Stimulated activated CD8-positive, alpha-beta memory T cell treated with anti-CD3 and anti-CD28 coated beads, Interleukin-4, amount 100 ng/mL, for 4 hours (primary cell): ENCODE measurements around the gene PRKRIP1.
"Not testable (repeated sequence)": the region's sequence is repeated elsewhere in the genome, so short reads cannot be mapped to it uniquely, and the experiment has no call there.

Experiments
- DNase-seq, 2 donors: peaks; one replicate each; pipeline ENCODE4 v3.0.0-alpha.2; 2020; ENCODE audit warnings: low read depth in 2 of 2, low spot score in 1 of 2

PRKRIP1 gene

GRCh38 chr7:102455596-102455995, 59.4 kb downstream of the PRKRIP1 start:
- no peak for DNase-seq

DNA sequence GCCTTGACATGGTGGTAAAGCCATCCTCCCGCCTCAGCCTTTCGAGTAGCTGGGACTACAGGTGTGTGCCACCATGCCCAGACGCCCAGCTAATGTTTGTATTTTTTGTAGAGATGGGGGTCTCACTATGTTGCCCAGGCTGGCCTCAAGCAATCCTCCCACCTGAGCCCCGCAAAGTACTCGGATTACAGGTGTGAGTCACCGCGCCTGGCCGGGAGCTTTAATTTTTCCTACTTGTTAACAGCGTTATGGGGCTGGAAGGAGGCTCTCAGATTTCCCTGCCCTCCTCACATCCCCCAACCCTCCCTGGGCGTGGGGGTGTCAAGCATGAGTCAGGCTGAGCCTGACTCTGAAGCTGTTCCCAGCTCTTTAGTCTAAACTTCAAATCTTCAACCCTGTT, 60.2 kb downstream of the PRKRIP1 start:
- no peak for DNase-seq

GRCh38 chr7:102457352-102457924, 61.3 kb downstream of the PRKRIP1 start:
- no peak for DNase-seq

- DNase-seq, result no peak
These were observed 63.2 kb downstream of the PRKRIP1 start for GRCh38 chr7:102459221-102459844.

DNA sequence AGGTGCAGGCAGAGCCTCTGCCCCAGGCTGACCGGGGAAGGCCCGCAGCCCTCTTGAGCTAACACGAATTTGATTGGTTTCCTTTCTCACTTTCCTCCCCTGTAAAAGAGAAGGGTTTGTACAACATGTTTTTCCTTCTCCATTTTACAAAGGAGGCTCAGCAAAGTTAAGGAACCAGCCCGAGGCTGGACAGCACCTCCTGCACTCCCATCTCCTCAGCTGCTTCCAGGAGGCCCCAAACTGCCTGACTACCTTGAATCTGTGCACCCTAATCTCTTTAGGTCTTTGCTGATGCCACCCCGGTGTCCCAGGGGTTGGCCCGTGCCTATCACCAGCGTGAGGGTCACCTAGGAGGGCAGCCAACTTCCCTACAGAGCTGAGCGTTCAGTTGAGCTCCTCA, 64.3 kb downstream of the PRKRIP1 start:
- DNase-seq, result no peak

GRCh38 chr7:102463841-102464576, 67.8 kb downstream of the PRKRIP1 start:
- DNase-seq, result no peak

GRCh38 chr7:102464577-102465280, 68.6 kb downstream of the PRKRIP1 start, which contains the start of the genes ALKBH4 and LRWD1:
Gene ALKBH4 (minus strand): TSS chr7:102464863. CDS start chr7:102464836, 27 bp downstream.
Gene LRWD1 (plus strand): TSS chr7:102464984. CDS start chr7:102465081, 97 bp downstream.
- peak; percentile 83 to 90 for DNase-seq

GRCh38 chr7:102466097-102466496, 69.9 kb downstream of the PRKRIP1 start:
- DNase-seq, result no peak

- no peak for DNase-seq
These were observed 71.7 kb downstream of the PRKRIP1 start for GRCh38 chr7:102467581-102468477.

DNA sequence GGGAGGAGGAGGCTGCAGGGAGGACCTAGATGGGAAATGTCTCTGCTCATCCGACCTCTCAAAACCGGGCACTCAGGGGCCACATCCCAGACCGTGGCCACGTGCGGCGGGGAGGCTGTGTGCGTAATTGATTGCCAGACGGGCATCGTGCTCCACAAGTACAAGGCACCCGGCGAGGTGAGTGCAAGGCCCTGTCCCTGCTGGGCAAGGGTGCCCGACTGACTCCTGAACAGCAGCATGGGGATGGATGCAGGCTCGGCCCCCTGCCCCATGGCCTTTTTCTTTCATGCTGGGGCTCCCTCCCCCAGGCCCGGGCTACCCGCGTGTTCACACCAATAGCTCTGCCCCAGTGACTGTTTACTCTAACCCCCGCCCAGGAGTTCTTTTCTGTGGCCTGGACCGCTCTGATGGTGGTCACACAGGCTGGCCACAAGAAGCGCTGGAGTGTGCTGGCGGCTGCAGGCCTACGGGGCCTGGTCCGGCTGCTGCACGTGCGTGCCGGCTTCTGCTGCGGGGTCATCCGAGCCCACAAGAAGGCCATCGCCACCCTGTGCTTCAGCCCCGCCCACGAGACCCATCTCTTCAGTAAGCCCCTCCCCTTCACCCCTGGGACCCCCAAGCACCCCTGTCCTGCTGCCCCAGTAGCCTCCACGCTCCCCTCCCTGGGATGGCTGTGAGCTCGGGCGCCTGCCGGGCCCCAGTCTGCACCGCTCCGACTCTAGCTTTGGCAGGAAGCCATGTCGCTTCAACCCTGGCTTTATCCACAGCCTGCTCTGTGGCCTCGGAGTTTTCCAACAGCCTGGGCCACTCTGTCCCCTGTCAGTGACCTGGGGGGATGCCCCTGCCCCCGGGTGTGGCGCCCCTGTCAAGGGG, 72.6 kb downstream of the PRKRIP1 start:
- no peak for DNase-seq

GRCh38 chr7:102469351-102469971, 73.3 kb downstream of the PRKRIP1 start:
- DNase-seq, result no peak

- no peak for DNase-seq
These were observed 74.0 kb downstream of the PRKRIP1 start for GRCh38 chr7:102469972-102470825.

DNA sequence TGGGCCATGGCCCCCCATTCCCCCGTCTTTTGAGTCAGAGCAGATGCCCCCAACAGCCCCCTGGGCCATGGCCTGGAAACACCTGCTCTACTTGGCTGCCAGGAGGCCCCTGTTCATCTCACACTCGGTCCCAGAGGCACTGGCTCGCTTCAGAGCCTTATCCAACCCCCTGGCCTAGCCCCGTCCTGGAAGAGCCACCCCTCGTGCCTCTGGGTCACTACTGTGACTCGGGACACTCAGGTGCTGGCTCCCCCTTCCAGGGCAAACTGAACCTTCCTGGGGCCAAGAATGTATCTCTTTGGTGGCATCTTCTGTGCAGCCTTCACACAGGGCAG, 75.6 kb downstream of the PRKRIP1 start:
- no peak for DNase-seq

DNA sequence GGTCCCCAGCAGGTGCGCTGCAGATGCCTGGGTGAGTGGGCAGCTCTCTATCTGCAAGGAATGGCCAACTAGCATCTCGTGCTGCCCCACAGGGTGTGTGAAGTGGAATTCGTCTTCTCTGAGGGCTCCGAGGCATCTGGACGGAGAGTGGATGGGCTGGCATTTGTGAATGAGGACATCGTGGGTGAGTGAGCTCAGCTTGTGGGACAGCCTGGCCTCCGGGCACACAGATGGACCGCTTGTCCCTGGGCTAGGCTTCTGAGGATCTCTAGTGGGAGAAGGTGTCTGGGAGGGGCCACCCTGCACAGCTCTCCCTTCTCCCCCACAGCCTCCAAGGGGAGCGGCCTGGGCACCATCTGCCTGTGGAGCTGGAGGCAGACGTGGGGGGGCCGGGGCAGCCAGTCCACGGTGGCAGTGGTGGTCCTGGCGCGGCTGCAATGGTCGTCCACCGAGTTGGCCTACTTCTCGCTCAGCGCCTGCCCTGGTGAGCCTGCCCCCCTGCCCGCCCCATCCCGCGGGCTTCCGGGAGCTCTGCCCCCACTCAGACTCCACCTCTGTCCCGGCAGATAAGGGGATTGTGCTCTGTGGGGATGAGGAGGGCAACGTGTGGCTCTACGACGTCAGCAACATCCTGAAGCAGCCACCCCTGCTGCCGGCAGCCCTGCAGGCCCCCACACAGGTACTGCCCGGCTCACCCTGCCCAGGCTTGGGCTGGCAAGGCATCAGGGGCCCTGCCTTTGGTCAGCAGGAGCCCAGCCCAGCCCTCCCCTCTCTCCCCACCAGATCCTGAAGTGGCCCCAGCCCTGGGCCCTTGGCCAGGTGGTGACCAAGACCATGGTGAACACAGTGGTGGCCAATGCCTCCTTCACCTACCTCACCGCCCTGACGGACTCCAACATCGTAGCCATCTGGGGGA, 76.2 kb downstream of the PRKRIP1 start:
- no peak for DNase-seq

DNA sequence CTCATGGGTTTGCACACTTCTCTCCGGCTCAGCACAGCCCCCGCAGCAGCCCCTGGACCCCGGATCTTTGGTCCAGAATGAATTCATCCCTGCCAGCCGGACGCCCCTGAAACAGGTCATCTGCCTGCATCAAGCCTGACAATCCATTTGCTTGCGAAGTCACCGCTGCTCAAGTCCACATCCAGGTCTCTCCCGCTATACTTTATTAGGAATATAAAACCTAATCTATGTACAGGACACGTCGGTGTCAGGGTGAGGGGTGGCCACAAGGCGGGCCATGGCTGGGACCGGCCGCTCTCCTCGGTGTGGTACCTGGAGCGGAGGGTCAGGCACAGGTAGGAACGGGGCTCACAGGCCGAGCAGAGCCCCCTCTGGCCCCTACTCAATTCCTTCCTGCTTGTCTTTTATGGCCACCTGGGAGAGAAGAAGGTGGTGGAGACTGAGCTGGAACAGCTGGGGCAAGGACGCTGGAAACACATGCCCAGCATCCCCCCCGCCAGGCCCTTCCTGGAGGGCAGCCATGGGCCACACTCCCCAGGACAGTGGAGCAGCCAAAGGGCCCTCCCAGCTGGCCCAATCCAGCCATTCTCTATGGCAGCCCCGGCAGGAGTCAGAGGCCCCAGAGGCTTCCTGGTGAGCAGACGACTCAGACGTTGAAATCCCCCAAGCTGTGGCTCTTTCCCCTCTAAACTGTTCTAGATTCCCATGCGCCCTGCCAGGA, 77.3 kb downstream of the PRKRIP1 start:
- DNase-seq, result no peak

- not testable (repeated sequence) for DNase-seq
These were observed 78.0 kb downstream of the PRKRIP1 start for GRCh38 chr7:102474116-102474515.
